ENCODE data around the gene NT5C3B.

GRCh38 chr17:41871789-41872188 lies 35.8 kb upstream of the NT5C3B start:
- TF ChIP-seq, protein P1, sequence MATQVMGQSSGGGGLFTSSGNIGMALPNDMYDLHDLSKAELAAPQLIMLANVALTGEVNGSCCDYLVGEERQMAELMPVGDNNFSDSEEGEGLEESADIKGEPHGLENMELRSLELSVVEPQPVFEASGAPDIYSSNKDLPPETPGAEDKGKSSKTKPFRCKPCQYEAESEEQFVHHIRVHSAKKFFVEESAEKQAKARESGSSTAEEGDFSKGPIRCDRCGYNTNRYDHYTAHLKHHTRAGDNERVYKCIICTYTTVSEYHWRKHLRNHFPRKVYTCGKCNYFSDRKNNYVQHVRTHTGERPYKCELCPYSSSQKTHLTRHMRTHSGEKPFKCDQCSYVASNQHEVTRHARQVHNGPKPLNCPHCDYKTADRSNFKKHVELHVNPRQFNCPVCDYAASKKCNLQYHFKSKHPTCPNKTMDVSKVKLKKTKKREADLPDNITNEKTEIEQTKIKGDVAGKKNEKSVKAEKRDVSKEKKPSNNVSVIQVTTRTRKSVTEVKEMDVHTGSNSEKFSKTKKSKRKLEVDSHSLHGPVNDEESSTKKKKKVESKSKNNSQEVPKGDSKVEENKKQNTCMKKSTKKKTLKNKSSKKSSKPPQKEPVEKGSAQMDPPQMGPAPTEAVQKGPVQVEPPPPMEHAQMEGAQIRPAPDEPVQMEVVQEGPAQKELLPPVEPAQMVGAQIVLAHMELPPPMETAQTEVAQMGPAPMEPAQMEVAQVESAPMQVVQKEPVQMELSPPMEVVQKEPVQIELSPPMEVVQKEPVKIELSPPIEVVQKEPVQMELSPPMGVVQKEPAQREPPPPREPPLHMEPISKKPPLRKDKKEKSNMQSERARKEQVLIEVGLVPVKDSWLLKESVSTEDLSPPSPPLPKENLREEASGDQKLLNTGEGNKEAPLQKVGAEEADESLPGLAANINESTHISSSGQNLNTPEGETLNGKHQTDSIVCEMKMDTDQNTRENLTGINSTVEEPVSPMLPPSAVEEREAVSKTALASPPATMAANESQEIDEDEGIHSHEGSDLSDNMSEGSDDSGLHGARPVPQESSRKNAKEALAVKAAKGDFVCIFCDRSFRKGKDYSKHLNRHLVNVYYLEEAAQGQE (IDR thresholded peaks at IDR 0.05; ENCODE audit: low read depth), result no peak
- no peak for TF ChIP-seq CREB1 (IDR thresholded peaks at IDR 0.05; ENCODE audit: low read depth)
- TF ChIP-seq TCF12 (IDR thresholded peaks at IDR 0.05; ENCODE audit: low read depth), result no peak

Data from Ishikawa (cell line).